HG02938 (cell line): ENCODE data around the gene ANKRD62.
"Not testable (repeated sequence)": the region's sequence is repeated elsewhere in the genome, so short reads cannot be mapped to it uniquely, and the experiment has no call there.

Experiments used
- ATAC-seq: cut with Tn5 transposase; IDR thresholded peaks from one replicate; pipeline ENCODE4 v1.9.1; 2021; ENCODE audit warnings: mild to moderate bottlenecking, moderate library complexity; ENCODE audit not compliant: unreplicated experiment

The ANKRD62 gene

GRCh38 chr18:12092398-12093229 is 1.0 kb upstream of the ANKRD62 start:
- no peak for ATAC-seq

- ATAC-seq: no peak
These were observed 4.7 kb downstream of the ANKRD62 start for GRCh38 chr18:12098374-12098773.

DNA sequence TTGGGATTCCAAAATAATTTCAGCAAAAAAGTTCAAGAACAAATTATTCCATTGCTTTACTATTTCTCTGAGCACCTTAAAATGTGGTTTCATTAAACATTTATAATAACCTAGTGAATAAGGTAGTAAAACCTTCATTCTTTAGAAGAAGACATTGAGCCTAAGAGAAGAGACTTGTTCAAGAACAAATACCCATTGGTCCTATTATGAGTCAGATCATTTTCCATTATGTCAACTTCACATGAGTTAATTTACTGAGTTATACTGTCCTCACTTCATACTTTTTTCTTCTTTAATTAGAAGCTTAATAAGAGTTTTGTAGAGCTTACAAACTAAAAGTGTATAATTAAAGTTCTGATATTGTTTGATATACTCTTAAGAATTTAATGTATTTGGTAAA is 5.5 kb downstream of the ANKRD62 start:
- no peak for ATAC-seq

GRCh38 chr18:12101266-12101665 is 7.6 kb downstream of the ANKRD62 start:
- no peak for ATAC-seq

DNA sequence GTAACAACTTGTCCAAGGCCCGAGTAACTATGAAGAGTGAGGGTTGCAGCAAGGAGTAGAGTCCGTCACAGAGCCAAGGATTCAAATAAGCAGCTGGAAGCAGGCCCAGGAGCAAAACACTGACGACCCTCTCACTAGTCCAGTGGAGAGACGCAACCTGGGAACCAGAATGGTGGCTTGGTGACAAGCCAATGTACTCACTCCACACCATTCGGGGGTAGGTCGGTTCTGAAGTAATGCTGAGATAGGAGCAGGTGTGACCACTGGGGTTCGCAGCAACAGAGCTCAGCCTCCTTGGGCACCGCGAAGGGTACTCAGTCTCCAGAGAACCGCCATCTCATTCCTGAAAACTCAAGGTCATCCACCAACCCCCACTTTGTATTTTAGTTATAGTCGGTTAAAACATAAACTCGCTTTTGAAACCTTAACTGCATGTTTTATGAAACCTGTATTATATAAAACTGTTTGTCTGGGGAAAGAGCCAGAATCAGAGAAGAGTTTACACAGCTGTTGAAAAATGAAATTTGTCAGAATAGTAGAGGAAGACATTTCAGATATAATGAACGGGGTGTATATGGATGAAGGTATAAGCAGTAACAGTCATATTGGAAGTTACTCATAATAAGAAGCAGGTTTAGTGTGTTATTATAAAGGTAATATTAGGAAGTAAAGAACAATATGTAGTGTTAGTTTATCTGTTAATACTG is 8.6 kb downstream of the ANKRD62 start:
- ATAC-seq: no peak

DNA sequence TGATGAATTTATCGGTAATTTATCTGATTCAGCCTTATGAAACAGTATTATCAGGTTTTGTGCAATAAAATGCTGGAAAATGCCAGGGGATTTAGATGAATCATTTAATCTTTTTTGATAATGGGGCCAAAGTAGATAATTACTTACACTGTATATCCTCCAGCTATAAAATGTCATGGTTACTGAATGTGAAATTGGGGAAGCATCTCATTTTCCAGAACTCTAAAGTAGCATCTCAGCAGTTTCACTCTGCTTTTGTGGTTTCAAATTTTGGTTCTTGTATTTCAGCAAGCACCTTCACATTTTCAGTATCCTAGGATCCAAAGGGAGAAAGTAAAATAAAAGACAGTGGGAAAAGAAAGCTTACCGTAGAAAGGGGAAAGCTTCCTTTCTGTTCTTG is 12.8 kb downstream of the ANKRD62 start:
- ATAC-seq: no peak

DNA sequence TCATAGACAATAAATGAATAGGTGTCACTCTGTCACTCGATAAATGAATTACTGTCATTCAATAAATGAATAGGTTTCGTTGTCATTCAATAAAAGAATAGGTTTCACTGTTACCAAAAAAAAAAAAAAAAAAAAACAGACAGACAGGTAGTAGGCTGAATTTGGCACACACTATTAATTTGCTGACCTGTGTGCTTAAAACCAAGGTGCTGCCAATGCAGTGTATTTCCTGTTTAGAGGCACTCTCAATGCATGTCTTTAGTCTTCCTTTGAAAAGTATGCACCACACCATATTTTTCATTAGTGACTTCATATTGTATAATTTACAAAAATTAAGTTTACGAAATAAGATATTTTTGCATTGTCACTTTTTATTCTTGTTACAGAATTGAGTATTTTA is 16.2 kb downstream of the ANKRD62 start:
- no peak for ATAC-seq

- no peak for ATAC-seq
These were observed 20.5 kb downstream of the ANKRD62 start for GRCh38 chr18:12113999-12114646.

DNA sequence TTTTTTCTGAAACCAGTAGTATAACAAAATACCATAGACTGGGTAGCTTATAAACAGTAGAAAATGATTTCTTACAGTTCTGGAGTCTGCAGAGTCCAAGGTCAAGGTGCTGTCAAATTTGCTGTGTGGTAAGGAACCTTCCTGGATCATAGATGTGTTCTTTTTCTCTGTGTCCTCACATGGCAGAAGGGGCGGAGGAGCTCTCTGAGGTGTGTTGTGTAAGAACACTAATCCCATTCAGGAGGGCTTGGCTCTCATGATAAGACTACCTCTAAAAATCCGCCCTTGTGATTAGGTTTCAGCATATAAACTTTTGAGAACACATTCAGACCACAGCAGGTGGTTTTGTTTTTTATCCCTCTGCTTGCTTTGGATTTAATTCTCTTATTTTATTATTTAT is 25.7 kb downstream of the ANKRD62 start:
- ATAC-seq: no peak

DNA sequence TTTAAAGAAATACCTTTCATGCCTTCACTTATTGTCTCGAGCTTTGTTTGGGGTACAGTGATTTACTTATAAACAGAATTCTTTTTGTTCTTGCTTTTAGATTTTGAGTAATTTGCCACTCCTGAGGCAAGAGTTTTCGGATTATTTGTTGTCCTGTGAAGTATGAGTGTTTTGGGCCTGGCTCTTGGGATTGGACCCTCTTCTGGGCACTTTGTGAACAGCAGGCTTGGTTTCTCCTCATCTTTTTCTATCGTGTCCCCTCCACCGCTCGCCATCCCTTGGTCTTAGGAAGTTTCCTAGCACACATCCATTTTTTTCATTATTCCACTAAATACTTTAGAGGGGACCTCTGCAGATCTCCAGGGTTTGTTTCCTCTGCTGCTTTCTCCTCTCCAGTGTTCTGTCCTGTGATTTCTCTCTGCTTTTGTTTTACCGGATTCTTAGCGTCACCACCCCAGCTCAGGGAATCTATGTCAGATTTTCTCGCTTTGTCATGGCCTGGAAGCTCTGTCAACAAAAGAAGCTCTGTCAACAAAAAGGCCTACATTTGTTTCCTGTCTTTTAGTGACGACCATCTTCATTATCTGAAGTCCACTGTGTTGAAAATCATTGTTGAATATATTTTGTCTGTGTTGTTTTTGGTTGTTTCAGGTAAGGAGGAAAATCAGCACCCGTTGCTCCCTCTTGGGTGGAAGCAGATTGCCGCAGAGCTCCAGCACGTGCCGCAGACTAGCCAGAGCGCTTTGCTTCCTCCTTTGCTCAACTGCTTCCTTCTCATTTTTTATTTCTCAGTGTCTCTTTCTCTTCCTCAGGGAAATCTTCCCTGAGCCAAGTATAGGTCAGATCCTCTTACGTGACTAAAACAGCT is 27.8 kb downstream of the ANKRD62 start:
- ATAC-seq: no peak

DNA sequence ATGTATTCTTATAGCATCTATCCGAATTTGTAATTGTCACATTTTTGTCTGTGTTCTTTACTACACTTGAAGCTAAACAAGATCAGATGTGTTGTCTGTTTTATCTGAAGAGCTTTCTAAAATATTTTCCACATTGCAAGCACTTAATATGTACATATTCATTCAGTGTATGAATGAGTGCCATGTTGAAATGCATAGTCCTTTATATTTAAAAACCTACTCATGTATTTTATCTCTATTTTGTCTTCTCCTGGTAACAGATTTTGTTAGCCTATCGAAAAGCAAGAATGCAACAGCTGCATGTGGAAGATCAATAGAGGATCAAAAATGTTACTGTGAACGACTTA is 28.4 kb downstream of the ANKRD62 start:
- not testable (repeated sequence) for ATAC-seq

GRCh38 chr18:12127647-12128046 is 34.0 kb downstream of the ANKRD62 start:
- not testable (repeated sequence) for ATAC-seq

DNA sequence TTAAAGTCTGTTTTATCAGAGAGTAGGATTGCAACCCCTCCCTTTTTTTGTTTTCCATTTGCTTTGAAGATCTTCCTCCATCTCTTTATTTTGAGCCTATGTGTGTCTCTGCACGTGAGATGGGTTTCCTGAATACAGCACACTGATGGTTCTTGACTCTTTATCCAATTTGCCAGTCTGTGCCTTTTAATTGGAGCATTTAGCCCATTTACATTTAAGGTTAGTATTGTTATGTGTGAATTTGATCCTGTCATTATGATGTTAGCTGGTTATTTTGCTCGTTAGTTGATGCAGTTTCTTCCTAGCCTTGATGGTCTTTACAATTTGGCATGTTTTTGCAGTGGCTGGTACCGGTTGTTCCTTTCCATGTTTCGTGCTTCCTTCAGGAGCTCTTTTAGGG is 45.2 kb downstream of the ANKRD62 start:
- not testable (repeated sequence) for ATAC-seq

DNA sequence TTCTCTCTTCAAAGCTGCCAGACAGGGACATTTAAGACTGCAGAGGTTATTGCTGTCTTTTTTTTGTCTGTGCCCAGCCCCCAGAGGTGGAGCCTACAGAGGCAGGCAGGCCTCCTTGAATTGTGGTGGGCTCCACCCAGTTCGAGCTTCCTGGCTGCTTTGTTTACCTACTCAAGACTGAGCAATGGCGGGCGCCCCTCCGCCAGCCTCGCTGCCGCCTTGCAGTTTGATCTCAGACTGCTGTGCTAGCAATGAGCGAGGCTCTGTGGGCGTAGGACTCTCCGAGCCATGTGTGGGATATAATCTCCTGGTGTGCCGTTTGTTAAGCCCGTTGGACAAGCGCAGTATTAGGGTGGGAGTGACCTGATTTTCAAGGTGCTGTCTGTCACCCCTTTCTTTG is 47.2 kb downstream of the ANKRD62 start:
- ATAC-seq: not testable (repeated sequence)

DNA sequence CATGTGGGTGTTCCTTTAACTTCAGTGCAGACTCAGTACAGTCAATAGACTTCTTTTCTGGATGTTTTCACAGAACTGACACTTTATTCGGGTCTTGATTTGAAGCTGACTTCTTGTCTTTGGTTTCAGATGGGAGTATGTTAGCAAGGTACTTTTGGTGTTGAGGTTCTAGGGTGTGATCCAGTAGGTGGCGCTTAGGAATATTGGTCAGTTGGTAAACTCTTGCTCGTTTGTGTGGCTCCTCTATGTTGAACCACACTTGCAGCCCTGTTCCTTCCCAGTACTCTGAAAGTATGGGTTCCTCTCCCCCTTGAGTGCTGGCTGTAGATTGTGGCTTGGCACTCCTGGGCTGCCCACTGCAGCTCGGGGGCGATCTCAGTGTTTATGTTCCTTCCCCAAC is 48.1 kb downstream of the ANKRD62 start:
- ATAC-seq: not testable (repeated sequence)

- ATAC-seq: not testable (repeated sequence)
These were observed 55.8 kb downstream of the ANKRD62 start for GRCh38 chr18:12149431-12149830.

GRCh38 chr18:12154361-12154760 is 60.7 kb downstream of the ANKRD62 start:
- ATAC-seq: no peak

DNA sequence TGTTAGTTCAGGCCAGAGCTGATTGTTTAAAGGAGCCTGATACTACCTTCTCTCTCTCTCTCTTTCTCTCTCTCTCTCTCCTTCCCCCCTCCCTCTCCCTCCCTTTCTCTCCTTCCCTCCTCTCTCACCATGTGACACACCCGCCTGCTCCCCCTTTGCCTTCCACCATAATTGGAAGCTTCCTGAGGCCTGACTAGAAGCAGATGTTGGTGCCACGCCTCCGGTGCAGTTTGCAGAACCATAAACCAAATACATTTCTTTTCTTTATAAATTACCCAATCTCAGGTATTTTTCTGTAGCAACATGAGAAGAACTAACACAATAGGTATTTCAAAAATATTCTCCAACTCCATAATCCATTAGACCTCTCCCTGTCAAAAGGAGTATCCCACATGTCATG is 62.4 kb downstream of the ANKRD62 start:
- ATAC-seq: no peak

DNA sequence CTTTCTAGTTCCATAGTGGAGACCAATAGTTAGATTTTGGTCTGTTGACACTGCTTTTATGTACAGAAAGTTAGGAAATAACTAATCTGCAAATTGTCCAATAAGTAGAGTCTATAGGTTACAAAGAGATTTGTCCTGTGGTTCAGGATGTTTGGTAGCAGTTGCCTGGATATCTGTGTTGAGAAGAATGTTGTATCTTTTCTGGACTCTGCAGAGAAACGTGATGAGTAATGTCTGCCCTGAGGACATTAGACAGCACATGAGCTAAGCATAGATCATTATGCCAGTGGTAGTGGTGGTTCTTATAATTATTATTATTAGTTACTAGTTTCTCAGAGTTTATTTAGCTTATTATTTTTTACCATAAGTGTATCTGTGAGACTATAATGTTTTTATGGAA is 65.8 kb downstream of the ANKRD62 start:
- no peak for ATAC-seq

GRCh38 chr18:12162786-12163185 is 69.1 kb downstream of the ANKRD62 start:
- no peak for ATAC-seq
